ENCODE data around the gene APBB2.

APBB2 gene

DNA sequence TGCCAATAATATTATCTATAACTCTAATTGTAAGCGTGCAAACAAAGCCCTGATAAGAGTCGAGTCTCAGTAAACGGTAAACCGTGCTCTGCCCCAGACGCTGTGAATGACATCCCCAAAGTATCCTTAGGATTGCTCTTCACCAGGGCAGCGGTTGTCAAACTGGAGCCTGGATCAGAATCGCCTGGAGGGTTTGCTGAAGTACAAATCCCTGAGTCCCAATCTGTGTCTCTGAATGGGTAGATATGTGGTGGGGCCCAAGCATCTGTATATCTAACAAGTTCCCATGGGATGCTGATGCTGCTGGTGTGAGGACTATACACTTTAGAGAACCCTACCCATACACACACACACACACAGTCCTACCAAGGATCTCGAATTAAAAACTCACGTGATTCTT, 813 bp upstream of the APBB2 start:
- DNase-seq = no peak

- DNase-seq = no peak
Measured at GRCh38 chr4:41214825-41215146, 444 bp upstream of the APBB2 start.

GRCh38 chr4:41213625-41214135, 662 bp downstream of the APBB2 start:
- peak; percentile 30 for DNase-seq

- peak; percentile 80 for DNase-seq
Measured at GRCh38 chr4:41212616-41213203, 1.6 kb downstream of the APBB2 start.

- DNase-seq = no peak
Measured at GRCh38 chr4:41211951-41212615, 2.3 kb downstream of the APBB2 start.

DNA sequence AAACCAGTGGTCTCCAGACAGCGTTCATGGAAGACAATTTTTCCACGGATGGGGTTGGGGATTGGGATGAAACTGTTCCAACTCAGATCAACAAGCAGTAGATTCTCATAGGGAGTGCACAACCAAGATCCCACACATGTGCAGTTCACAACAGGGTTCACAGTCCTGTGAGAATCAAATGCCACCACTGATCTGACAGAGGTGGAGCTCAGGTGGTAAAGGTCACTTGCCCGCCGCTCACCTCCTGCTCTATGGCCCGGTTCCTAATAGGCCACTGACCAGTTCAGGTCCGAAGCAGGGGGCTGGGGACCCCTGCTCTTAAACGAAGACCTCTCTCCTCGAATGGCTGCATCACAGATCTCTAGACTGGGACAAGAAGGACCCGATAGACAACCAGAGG, 4.4 kb downstream of the APBB2 start:
- no peak for DNase-seq

- DNase-seq = peak; percentile 19
Measured at GRCh38 chr4:41209187-41209586, 5.2 kb downstream of the APBB2 start.

DNA sequence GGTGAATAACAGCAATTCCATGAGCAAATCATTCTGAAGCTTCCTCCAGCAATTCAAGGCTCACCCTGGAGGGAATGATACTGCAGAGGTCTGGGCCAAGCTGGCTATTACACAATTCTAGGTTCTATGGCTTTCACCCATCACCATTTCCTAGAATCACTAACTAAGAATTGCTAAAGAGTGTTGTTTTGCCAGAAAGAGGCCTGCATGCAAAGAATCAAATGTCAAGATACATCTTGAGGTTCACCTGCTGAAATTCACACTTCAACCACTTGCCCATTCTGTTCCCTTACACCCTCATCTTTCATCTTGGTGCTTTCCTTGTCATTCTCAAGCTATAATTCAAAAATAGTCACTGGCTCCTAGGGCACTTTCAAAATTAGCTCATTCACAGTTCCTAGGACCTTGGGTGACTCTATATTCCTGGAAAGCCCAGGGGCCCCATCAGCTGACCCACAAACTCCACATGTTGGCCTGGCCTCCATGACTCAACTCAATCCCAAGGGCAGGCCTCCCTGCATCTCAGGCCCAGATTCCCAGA, 7.0 kb downstream of the APBB2 start:
- DNase-seq = peak; percentile 56

GRCh38 chr4:41205854-41206460, 8.4 kb downstream of the APBB2 start:
- DNase-seq = peak; percentile 33

DNA sequence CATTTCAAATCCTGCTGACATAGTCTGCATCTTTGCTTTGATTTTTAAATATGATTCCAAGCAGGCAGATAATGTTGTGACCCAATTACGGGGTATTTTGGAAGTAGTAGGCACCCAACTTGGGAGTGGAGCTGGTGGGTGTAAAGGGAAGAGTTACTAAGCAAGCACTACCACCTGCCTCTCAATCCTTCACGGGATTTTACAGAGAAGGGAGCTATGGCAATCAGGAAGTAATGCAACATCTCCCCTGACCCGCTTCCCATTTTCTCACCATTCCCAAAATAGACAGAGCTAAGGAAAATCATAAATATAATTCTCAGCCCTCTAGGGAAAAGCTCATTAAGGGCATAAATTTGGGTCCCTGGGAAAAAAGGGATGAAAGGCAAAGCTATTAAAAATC, 9.2 kb downstream of the APBB2 start:
- no peak for DNase-seq

DNA sequence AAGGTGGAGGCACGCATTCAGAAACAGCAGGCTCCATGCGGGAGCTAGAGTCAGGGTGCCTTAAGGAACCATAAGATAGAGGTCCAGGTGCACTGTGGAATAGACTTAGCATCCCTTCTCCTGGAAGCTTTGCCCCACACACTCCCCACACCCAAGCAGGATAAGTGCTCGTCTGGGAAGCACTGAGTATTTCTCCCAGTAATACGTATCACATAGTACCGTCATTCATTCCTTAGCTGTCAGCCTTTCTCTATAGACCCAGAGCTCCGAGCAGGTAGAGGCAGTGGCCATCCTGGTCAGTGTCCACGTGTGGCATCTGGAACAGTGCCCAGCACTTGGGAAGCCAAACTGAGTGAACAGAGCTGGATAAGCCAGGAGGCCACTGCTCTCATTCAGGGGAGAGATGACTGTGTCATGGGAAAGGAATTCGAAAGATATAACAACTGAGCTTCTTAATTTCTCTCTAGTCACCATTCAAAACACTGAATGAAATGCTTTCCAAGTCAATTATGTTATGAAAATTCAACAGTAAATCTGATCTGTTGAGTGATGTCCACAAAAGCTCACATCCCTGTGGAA, 9.9 kb downstream of the APBB2 start:
- DNase-seq = peak; percentile 90

DNA sequence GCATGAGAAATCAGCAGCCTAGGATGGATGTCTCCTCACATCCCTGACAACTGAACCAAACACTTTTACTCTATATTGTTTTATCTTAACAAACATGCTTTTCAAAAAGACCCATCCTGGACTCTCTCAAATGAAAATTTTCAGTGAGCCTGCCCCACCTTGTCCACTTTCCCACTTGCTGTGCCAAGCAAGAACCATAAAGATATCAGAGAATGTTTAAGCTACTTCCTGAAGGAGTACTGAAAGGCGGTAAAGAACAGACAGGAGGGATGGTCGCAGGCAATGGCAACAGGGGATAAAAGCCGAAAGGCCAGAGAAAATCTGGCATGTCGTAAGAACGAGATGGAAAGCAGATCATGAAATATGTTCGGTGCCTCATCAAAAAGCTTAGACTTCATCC, 10.5 kb downstream of the APBB2 start:
- no peak for DNase-seq

DNA sequence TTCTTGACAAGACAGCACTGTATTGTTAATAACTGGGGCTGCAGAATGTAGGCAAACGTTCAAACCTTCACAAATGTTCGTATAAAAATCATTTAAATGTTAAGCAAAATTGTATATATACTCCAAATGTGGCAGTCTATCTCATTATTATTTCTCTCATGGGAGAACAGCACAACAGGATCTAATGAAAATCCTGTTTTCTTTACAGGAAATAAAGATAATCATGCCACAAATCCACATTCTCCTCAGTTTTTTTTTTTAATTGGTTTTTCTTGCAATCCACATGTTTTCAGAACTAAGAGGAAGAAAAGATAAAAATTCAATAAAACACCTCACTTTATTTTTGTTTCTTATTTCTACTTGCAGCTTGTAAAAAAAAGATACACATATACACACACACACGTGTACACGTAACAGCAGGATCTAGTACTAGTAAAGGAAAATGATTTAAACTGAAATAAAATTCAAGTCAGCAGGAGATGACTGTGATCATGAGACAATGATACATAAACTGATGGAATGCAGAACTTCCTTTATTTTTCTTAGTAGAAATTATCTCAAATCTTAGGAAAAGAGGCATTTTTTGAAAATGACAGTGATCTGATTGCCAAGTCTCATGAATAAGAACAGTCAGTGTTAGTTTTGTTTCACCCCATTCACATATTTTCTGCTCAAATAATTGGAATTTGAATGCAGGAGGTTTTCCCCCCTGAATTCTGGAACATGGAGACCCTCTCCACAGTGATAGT, 11.3 kb downstream of the APBB2 start:
- peak; percentile 61 for DNase-seq

- no peak for DNase-seq
Measured at GRCh38 chr4:41202356-41202755, 12.0 kb downstream of the APBB2 start.

DNA sequence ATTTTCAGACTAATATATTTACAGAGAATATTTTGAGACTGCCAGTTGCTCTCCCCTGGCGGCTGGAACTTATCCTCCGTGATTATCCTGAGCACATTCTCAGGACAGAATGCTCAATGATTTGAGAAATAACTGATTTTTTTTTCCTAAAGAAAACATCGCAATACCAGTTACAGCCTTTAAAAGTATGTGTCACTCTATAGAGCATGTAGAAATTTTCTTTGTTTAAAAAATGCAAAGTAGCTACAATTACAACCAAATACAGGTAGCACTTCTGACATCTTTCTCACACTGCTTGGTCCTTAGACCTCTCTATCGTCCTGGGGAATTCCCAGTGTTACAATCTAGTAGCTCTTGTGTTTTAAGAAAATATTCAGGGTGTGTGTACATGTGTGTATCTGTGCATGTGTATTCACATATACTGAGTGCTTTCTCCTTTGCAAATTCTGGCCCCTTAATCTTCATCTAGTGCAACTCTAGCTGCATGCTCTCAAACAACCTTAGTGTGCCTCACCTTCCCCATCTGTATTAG, 13.8 kb downstream of the APBB2 start:
- no peak for DNase-seq

GRCh38 chr4:41199788-41200187, 14.6 kb downstream of the APBB2 start:
- no peak for DNase-seq

DNA sequence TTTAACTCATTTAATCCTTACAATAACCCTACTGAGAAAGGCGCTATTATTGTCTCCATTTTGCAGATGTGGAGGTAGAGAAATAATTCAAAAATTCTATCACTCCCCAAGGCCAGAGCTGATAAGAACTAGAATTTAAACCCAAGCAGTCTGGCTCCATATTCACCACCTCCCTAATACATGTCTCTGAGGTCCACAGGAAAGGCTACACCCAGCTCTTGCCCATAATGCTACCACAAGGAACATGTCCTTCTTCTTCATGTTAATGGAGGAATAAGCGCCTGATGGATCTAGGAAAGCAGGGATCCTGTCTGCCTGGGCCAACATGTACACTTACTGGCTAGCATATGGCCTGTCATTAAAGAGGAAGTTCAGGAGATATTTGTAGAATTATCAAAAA, 16.3 kb downstream of the APBB2 start:
- DNase-seq = no peak

DNA sequence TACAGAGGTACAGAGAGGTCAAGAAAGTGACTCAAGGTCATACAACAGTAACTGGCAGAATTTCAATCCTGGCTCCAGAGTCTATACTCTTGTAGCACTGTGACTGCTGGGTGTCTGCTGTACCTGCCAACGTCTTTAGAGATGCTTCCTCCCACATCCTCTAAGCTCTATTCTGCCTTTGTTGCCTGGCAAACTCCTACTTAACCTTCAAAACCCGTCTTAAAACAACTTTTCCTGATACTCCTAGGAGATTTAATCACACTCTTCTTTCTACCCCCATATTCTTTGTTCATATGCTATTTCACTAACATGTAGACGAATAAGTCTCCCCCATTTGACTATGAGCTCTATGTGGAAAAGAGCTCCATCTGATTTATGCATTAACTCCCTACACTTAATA, 16.8 kb downstream of the APBB2 start:
- no peak for DNase-seq

DNA sequence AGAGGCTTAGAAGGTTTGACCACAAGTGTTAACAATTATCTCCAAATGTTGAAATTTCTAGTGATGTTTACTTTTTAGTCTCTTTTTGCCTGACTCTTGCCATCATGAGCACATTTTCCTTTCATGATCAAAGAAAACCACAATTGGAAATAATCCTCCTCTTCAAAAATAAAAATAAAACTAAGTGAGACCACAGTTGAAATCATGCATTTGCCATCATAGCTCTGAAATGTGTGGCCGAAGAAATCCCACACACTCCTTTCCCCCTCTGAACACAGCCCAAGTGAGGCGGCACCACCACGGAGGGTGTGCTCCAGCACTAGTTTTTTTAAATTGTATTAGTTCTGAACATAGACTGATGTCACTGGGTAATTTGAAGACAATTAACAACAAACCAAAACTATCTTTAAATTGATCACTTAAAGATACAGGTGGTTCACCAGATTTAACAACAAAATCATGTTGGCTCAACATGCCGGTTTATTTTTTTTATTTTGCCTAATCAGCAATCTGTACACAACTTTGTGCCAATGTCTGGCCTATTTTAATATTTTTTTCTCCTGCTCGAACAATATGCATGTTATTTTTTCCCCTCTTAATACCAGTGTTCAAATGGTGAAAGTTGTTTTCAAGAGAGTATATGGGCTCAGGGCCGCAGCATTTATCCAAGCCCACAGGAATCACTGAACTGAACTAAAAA, 17.6 kb downstream of the APBB2 start:
- DNase-seq = peak; percentile 13

GRCh38 chr4:41192136-41192535, 22.2 kb downstream of the APBB2 start:
- peak; percentile 21 for DNase-seq

GRCh38 chr4:41189666-41190065, 24.7 kb downstream of the APBB2 start:
- no peak for DNase-seq

DNA sequence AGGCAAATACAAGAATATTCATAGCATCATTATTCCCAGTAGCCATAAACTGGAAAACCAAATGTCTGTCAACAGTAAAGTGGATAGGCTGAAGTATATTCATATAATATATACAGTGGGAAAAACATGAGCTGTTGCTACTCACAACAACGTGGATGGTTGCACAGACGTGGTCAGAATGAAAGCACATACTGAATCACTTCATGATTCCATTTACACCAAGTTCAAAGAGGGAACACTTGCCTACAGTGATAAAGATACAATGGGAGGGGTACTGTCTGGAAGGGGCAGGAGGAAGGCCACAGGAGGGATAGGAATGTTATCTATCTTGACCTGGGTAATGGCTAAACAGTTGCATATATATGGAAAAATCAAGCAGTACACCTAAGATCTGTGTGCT, 25.3 kb downstream of the APBB2 start:
- DNase-seq = no peak

All from EL (cell line).